Measurements from ENCODE around the gene ARHGEF11.

DNA sequence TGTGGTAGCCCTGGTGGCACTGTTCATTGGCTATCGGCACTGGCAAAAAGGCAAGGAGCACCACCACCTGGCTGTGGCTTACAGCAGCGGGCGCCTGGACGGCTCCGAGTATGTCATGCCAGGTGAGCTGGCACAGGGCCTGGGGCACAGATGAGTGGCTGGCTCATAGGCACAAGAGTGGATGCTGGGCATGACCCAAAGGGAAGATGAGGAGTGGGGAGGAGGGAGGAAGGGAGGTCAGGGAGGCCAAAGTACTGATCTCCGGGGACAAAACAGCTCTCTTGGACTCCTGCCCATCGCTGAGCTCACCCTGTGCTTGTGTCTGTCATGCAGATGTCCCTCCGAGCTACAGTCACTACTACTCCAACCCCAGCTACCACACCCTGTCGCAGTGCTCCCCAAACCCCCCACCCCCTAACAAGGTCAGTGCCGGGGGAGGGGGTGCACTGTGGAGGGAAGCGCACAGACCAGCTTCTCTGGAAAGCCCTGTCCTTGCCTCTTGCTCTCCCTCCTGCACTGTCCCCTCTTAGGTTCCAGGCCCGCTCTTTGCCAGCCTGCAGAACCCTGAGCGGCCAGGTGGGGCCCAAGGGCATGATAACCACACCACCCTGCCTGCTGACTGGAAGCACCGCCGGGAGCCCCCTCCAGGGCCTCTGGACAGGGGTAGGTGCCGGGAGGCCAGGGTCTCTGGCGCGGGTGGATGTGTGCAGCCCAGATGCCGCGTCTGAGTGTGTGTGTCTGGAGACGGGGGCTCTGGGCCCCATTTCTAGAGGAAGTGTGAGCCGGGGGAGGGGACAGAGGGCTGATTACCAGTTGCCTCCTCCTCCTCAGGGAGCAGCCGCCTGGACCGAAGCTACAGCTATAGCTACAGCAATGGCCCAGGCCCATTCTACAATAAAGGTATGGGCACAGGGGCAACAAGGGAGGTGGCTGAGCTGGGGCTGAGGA, 132.4 kb downstream of the ARHGEF11 start:
- TF ChIP-seq POLR2A (IDR thresholded peaks at IDR 0.05): no peak
- TF ChIP-seq, protein P1, sequence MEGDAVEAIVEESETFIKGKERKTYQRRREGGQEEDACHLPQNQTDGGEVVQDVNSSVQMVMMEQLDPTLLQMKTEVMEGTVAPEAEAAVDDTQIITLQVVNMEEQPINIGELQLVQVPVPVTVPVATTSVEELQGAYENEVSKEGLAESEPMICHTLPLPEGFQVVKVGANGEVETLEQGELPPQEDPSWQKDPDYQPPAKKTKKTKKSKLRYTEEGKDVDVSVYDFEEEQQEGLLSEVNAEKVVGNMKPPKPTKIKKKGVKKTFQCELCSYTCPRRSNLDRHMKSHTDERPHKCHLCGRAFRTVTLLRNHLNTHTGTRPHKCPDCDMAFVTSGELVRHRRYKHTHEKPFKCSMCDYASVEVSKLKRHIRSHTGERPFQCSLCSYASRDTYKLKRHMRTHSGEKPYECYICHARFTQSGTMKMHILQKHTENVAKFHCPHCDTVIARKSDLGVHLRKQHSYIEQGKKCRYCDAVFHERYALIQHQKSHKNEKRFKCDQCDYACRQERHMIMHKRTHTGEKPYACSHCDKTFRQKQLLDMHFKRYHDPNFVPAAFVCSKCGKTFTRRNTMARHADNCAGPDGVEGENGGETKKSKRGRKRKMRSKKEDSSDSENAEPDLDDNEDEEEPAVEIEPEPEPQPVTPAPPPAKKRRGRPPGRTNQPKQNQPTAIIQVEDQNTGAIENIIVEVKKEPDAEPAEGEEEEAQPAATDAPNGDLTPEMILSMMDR (IDR thresholded peaks at IDR 0.05): no peak
- no peak for TF ChIP-seq POLR2AphosphoS5 (IDR thresholded peaks at IDR 0.05)
